ENCODE data around the gene HDGFL1.

Gene HDGFL1

GRCh38 chr6:22593895-22594294 is 24.5 kb downstream of the HDGFL1 start:
- DNase-seq, result no peak

- peak; percentile 92 for DNase-seq
Observed at GRCh38 chr6:22596011-22596410, 26.6 kb downstream of the HDGFL1 start.

GRCh38 chr6:22598339-22598738 is 29.0 kb downstream of the HDGFL1 start:
- peak; percentile 62 for DNase-seq

GRCh38 chr6:22600059-22600458 is 30.7 kb downstream of the HDGFL1 start:
- DNase-seq, result peak; percentile 28

- DNase-seq, result no peak
Observed at GRCh38 chr6:22601984-22602383, 32.6 kb downstream of the HDGFL1 start.

GRCh38 chr6:22605736-22606135 is 36.4 kb downstream of the HDGFL1 start:
- DNase-seq, result no peak

- DNase-seq, result no peak
Observed at GRCh38 chr6:22610127-22610526, 40.8 kb downstream of the HDGFL1 start.

GRCh38 chr6:22612236-22612635 is 42.9 kb downstream of the HDGFL1 start:
- DNase-seq, result no peak

- no peak for DNase-seq
Observed at GRCh38 chr6:22613051-22613450, 43.7 kb downstream of the HDGFL1 start.

GRCh38 chr6:22613695-22614094 is 44.3 kb downstream of the HDGFL1 start:
- peak; percentile 79 for DNase-seq

GRCh38 chr6:22614547-22614946 is 45.2 kb downstream of the HDGFL1 start:
- DNase-seq, result no peak

- no peak for DNase-seq
Observed at GRCh38 chr6:22621028-22621427, 51.7 kb downstream of the HDGFL1 start.

Measured in NCI-H226 (cell line).